C4-2B (cell line): ENCODE data around the gene AIRE.
"Not testable (repeated sequence)": the region's sequence is repeated elsewhere in the genome, so short reads cannot be mapped to it uniquely, and the experiment has no call there.

Source experiments
- H3K27ac ChIP-seq: fragments of 450-650 bp; 2 replicates; pipeline ENCODE4 v1.5.1; 2017
- CTCF ChIP-seq: fragments of 450-650 bp; conservative IDR thresholded peaks from 2 replicates; pipeline ENCODE4 v1.5.1; 2017; ENCODE audit warnings: mild to moderate bottlenecking
- ZFX ChIP-seq: fragments of 450-650 bp; IDR thresholded peaks from 2 replicates; pipeline ENCODE4 v1.6.1; 2017

AIRE gene

GRCh38 chr21:44302573-44303401 lies 17.1 kb downstream of the AIRE start:
- TF ChIP-seq CTCF = peak; percentile 48
- H3K27ac ChIP-seq = not testable (repeated sequence)

GRCh38 chr21:44303490-44303981 lies 17.9 kb downstream of the AIRE start:
- TF ChIP-seq ZFX (no peak), CTCF (no peak)
- no peak overlapping the region for H3K27ac ChIP-seq

GRCh38 chr21:44304011-44304616 lies 18.4 kb downstream of the AIRE start:
- TF ChIP-seq CTCF (no peak), ZFX (no peak)
- no peak overlapping the region for H3K27ac ChIP-seq

- TF ChIP-seq ZFX = no peak
- peak; percentile 78 for TF ChIP-seq CTCF
- H3K27ac ChIP-seq = no peak overlapping the region
Measured at GRCh38 chr21:44304877-44305293, 19.2 kb downstream of the AIRE start.

- TF ChIP-seq ZFX (no peak), CTCF (no peak)
- no peak overlapping the region for H3K27ac ChIP-seq
Measured at GRCh38 chr21:44305691-44306090, 20.0 kb downstream of the AIRE start.

GRCh38 chr21:44306936-44307704 lies 21.4 kb downstream of the AIRE start:
- TF ChIP-seq CTCF = no peak
- TF ChIP-seq ZFX = no peak
- no peak overlapping the region for H3K27ac ChIP-seq
